HepG2 (cell line): ENCODE data around the gene GRK4. TPM values are rescaled to one million over a fixed set of nuclear protein-coding genes. Genes with fewer than 3 reads are reported as not detected.
A peak's percentile ranks its signal among the peaks of the same experiment; 100 is the strongest.

ENCODE experiments used
- ATAC-seq: fragments of 200-7000 bp; cut with Tn5 transposase; 3 replicates; pipeline ENCODE4 v1.9.1; 2020; ENCODE audit warnings: mild to moderate bottlenecking, moderate library complexity
- BruUV-seq: library from RNA; stranded (reverse); fragments of 400-500 nt; replicated peaks from 2 replicates; lab custom pipeline; 2021; lab: Mats Ljungman, UMichigan
- CTCF ChIA-PET: fragments of 300-600 bp; formaldehyde crosslinking; extraction: SDS; loops from one replicate; lab custom pipeline; 2021; ENCODE audit warnings: low total read pairs, inconsistent platforms, low intra/inter-chr PET ratio; lab: Yijun Ruan, JAX
- POLR2A ChIA-PET: fragments of 350-600 bp; sonication (Branson Sonifier 250); formaldehyde crosslinking; loops from one replicate; lab custom pipeline; 2020; ENCODE audit warnings: antibody characterized with exemption, inconsistent platforms; lab: Yijun Ruan, JAX
- DNase-seq: peaks from one replicate; pipeline ENCODE4 v3.0.0-alpha.2; 2015; ENCODE audit warnings: low spot score
- FAIRE-seq: peaks from 3 replicates; lab custom pipeline; 2011; peaks lifted over from hg19 to GRCh38; lab: Jason Lieb, UNC
- H2AFZ ChIP-seq: one replicate; pipeline ENCODE4 v1.6.1; 2011; ENCODE audit warnings: low read length, inconsistent platforms
- H3K27ac ChIP-seq: fragments of 300-600 bp; 3 replicates; pipeline ENCODE4 v1.8.0; 2011; ENCODE audit warnings: mixed run types, mild to moderate bottlenecking, mixed read lengths, low read length, inconsistent platforms; ENCODE audit not compliant: insufficient read depth; ENCODE audit errors: extremely low read length
- H3K27me3 ChIP-seq, 2 experiments: fragments of 200-600 bp in 1 of 2; 2 replicates in 1 of 2; 3 replicates in 1 of 2; pipeline versions ENCODE4 v1.6.0 to v1.8.0; 2011; ENCODE audit warnings: low read length in 2 of 2, mild to moderate bottlenecking in 2 of 2, moderate library complexity in 2 of 2, inconsistent platforms in 1 of 2; ENCODE audit not compliant: insufficient read depth in 2 of 2, control insufficient read depth in 1 of 2
- H3K36me3 ChIP-seq, 2 experiments: fragments of 200-600 bp in 1 of 2; replicated peaks in 1 of 2; 2 replicates in 1 of 2; 3 replicates in 1 of 2; pipeline versions ENCODE4 v1.5.1 to v1.8.0; 2011; ENCODE audit warnings: low read length in 2 of 2, inconsistent platforms in 1 of 2; ENCODE audit not compliant: insufficient read depth in 2 of 2, control insufficient read depth in 1 of 2
- H3K4me1 ChIP-seq: 2 replicates; pipeline ENCODE4 v1.5.1; 2012; ENCODE audit warnings: low read length, inconsistent platforms; ENCODE audit not compliant: insufficient read depth
- H3K4me2 ChIP-seq: 2 replicates; pipeline ENCODE4 v1.6.0; 2011; ENCODE audit warnings: low read depth, low read length, inconsistent platforms
- H3K4me3 ChIP-seq, 3 experiments: fragments of 200-600 bp in 1 of 3; sonication (generic), shearing (Covaris generic) in 1 of 3; replicated peaks in 1 of 3; 2 replicates each; pipeline ENCODE4 v1.5.1; 2011 to 2016; ENCODE audit warnings: low read length in 3 of 3, inconsistent platforms in 2 of 3, low read depth in 2 of 3, mild to moderate bottlenecking in 2 of 3, control low read depth in 1 of 3, mixed read lengths in 1 of 3; ENCODE audit not compliant: insufficient read depth in 1 of 3
- H3K79me2 ChIP-seq: one replicate; pipeline ENCODE4 v1.6.1; 2011; ENCODE audit warnings: low read length, inconsistent platforms; ENCODE audit not compliant: insufficient read depth
- H3K9ac ChIP-seq: 2 replicates; pipeline ENCODE4 v1.6.0; 2011; ENCODE audit warnings: mild to moderate bottlenecking, low read depth, low read length, inconsistent platforms; ENCODE audit not compliant: insufficient read depth
- H3K9me3 ChIP-seq: 2 replicates; pipeline ENCODE4 v1.5.1; 2012; ENCODE audit warnings: mild to moderate bottlenecking, low read length
- H4K20me1 ChIP-seq: 2 replicates; pipeline ENCODE4 v1.6.0; 2011; ENCODE audit warnings: inconsistent platforms, mild to moderate bottlenecking, low read length, moderate library complexity; ENCODE audit not compliant: insufficient read depth
- HOXA5 ChIP-seq: sonication (generic); formaldehyde crosslinking; IDR thresholded peaks from 2 replicates; pipeline ENCODE4 v1.4.0; 2020; ENCODE audit warnings: missing genetic modification reagents
- ISL2 ChIP-seq: sonication (generic); formaldehyde crosslinking; IDR thresholded peaks from 2 replicates; pipeline ENCODE4 v1.5.0; 2020; ENCODE audit warnings: missing genetic modification reagents
- MIER2 ChIP-seq: IDR thresholded peaks from 2 replicates; pipeline ENCODE4 v1.6.1; 2016; ENCODE audit warnings: missing biosample characterization, missing genetic modification reagents
- MIXL1 ChIP-seq: IDR thresholded peaks from 2 replicates; pipeline ENCODE4 v1.6.1; 2016
- NFATC3 ChIP-seq: sonication (generic); formaldehyde crosslinking; IDR thresholded peaks from 2 replicates; pipeline ENCODE4 v1.5.1; 2020; ENCODE audit warnings: mild to moderate bottlenecking, missing genetic modification reagents
- RAD51 ChIP-seq: fragments of 450-650 bp; IDR thresholded peaks from 2 replicates; pipeline ENCODE4 v1.6.1; 2016; ENCODE audit warnings: borderline replicate concordance
- RXRA ChIP-seq: sonication (generic); formaldehyde crosslinking; IDR thresholded peaks from 2 replicates; pipeline ENCODE4 v1.5.1; 2020; ENCODE audit warnings: missing genetic modification reagents
- TARDBP ChIP-seq: sonication (generic); formaldehyde crosslinking; IDR thresholded peaks from 2 replicates; pipeline ENCODE4 v1.8.0; 2022; ENCODE audit warnings: mild to moderate bottlenecking, missing genetic modification reagents
- TBP ChIP-seq: sonication (generic); formaldehyde crosslinking; IDR thresholded peaks from 2 replicates; pipeline ENCODE4 v1.5.0; 2020; ENCODE audit warnings: missing genetic modification reagents
- ZBTB33 ChIP-seq: sonication (generic); formaldehyde crosslinking; IDR thresholded peaks from 2 replicates; pipeline ENCODE4 v1.4.0; 2020; ENCODE audit warnings: missing genetic modification reagents
- ZBTB49 ChIP-seq: sonication (generic); formaldehyde crosslinking; IDR thresholded peaks from 2 replicates; pipeline ENCODE4 v1.4.0; 2020; ENCODE audit warnings: missing genetic modification reagents, borderline replicate concordance
- ZNF264 ChIP-seq: sonication (generic); formaldehyde crosslinking; IDR thresholded peaks from 2 replicates; pipeline ENCODE4 v1.4.0; 2020; ENCODE audit warnings: missing genetic modification reagents
- ZNF296 ChIP-seq: sonication (generic); formaldehyde crosslinking; conservative IDR thresholded peaks from 2 replicates; pipeline ENCODE4 v1.5.0; 2020; ENCODE audit warnings: mild to moderate bottlenecking, missing genetic modification reagents
- ZNF354B ChIP-seq: sonication (generic); formaldehyde crosslinking; IDR thresholded peaks from 2 replicates; pipeline ENCODE4 v1.8.0; 2022; ENCODE audit warnings: mild to moderate bottlenecking, missing genetic modification reagents
- ZNF468 ChIP-seq: sonication (generic); formaldehyde crosslinking; IDR thresholded peaks from 2 replicates; pipeline ENCODE4 v1.8.0; 2022; ENCODE audit warnings: mild to moderate bottlenecking, moderate library complexity, missing genetic modification reagents
- ZNF660 ChIP-seq: sonication (generic); formaldehyde crosslinking; IDR thresholded peaks from 2 replicates; pipeline ENCODE4 v1.5.1; 2020; ENCODE audit warnings: mild to moderate bottlenecking, low read depth, missing genetic modification reagents, borderline replicate concordance
- ZNF777 ChIP-seq: sonication (generic); formaldehyde crosslinking; IDR thresholded peaks from 2 replicates; pipeline ENCODE4 v1.4.0; 2020; ENCODE audit warnings: missing genetic modification reagents
- ZNF784 ChIP-seq: sonication (generic); formaldehyde crosslinking; IDR thresholded peaks from 2 replicates; pipeline ENCODE4 v1.5.1; 2020; ENCODE audit warnings: missing genetic modification reagents, mild to moderate bottlenecking, borderline replicate concordance
- WGBS: methylation state at CpG from one replicate; pipeline ENCODE4 v1.1.6; 2017; ENCODE audit warnings: low lambda C conversion rate; 5-methylcytosine and 5-hydroxymethylcytosine counted together
- in situ Hi-C: cut with HindIII; loops from 2 replicates; pipeline ENCODE4 v1.10.0; 2017; ENCODE audit warnings: low pct_unique_long_range_greater_than_20kb; ENCODE audit not compliant: extremely low pct_ligation_motif_present
- intact Hi-C: fragments of 100-400 bp; cut with micrococcal nuclease; formaldehyde crosslinking; loops from one replicate; pipeline ENCODE4 v1.10.0; 2022; ENCODE audit not compliant: unreplicated experiment
- polyA plus RNA-seq, 8 experiments: library from polyadenylated mRNA; depleted of rRNA in 3 of 8; stranded (reverse) in 7 of 8; unstranded in 1 of 8; fragments of >200 nt; fragmentation: Illumina TruSeq in 4 of 8; extraction: Trizol in 4 of 8; gene quantifications; 2 replicates each; pipeline versions ENCODE4 v1.2.1 to v1.2.3, GENCODE V29; 2011 to 2016; ENCODE audit warnings: low read depth in 4 of 8, missing spikeins in 1 of 8, mixed read lengths in 1 of 8; ENCODE audit not compliant: insufficient read depth in 1 of 8
- total RNA-seq, 5 experiments: library from RNA; depleted of rRNA; stranded (reverse); fragments of >200 nt; fragmentation: Illumina TruSeq; extraction: Trizol; gene quantifications; 2 replicates each; pipeline ENCODE4 v1.2.3, GENCODE V29; 2016; ENCODE audit warnings: low read depth in 1 of 5

GRK4 gene
- total and polyA plus RNA-seq, 2 of the 13 experiments (the other 11 are each of a cell fraction or from before 2014, with no cell fraction given) = 1.8 to 2.0 TPM

GRCh38 chr4:3044870-3045819, 81.8 kb downstream of the GRK4 start:
- peaks cover 49% of the 10 kb centered on the region for H3K4me1 ChIP-seq
- ChIA-PET CTCF (no interaction called here), POLR2A (no interaction called here)
- ATAC-seq (no peak), FAIRE-seq (no peak), DNase-seq (no peak)
- H4K20me1 ChIP-seq = no peaks in the 10 kb centered on the region
- no peak overlapping the region; a peak in 3 of 6 replicates for H3K4me3 ChIP-seq
- H3K36me3 ChIP-seq = no peaks in the 10 kb centered on the region
- no TSS peak for BruUV-seq
- no peak overlapping the region for H3K9ac ChIP-seq
- no peak overlapping the region for H2AFZ ChIP-seq
- H3K4me2 ChIP-seq = peak overlapping the region; percentile 50
- no peaks in the 10 kb centered on the region for H3K79me2 ChIP-seq
- H3K27ac ChIP-seq = no peak overlapping the region
- WGBS = 53% methylated on average over 11 of the region's 22 CpGs
- H3K27me3 ChIP-seq = peaks cover 2 to 10% of the 10 kb centered on the region in 2 experiments; a peak in 2 of 5 replicates
- in situ Hi-C loops = no loop called here
- no peaks in the 10 kb centered on the region for H3K9me3 ChIP-seq
- intact Hi-C loops = no loop called here
- TF ChIP-seq ZNF660 (CRISPR knock-in tag) = no peak
- TF ChIP-seq ZNF354B (CRISPR knock-in tag) = no peak
- no peak for TF ChIP-seq TBP (CRISPR knock-in tag)
- TF ChIP-seq NFATC3 = no peak
- no peak for TF ChIP-seq ZNF296
- no peak for TF ChIP-seq TARDBP (CRISPR knock-in tag)
- no peak for TF ChIP-seq ZBTB33 (CRISPR knock-in tag)
- TF ChIP-seq ISL2 = no peak
- no peak for TF ChIP-seq ZNF784 (CRISPR knock-in tag)
- TF ChIP-seq ZNF468 (CRISPR knock-in tag) = no peak
- no peak for TF ChIP-seq MIXL1 (CRISPR knock-in tag)
- TF ChIP-seq MIER2 (CRISPR knock-in tag) = no peak
- TF ChIP-seq RAD51 = peak; percentile 56; the same call in 1 of the 2 replicates
- TF ChIP-seq HOXA5 = no peak
- TF ChIP-seq ZNF264 (CRISPR knock-in tag) = no peak
- peak; percentile 70; the same call in 1 of the 2 replicates for TF ChIP-seq RXRA (CRISPR knock-in tag)
- no peak for TF ChIP-seq ZBTB49 (CRISPR knock-in tag)
- no peak for TF ChIP-seq ZNF777 (CRISPR knock-in tag)
